Mesothelial cell of epicardium (in vitro differentiated cells): ENCODE measurements around the gene RNF212B. TPM values are rescaled to one million over a fixed set of nuclear protein-coding genes. Genes with fewer than 3 reads are reported as not detected.
"Not testable (repeated sequence)": the region's sequence is repeated elsewhere in the genome, so short reads cannot be mapped to it uniquely, and the experiment has no call there.

ENCODE experiments used
- DNase-seq, 2 experiments: peaks; one replicate each; pipeline ENCODE4 v3.0.0; 2021; ENCODE audit warnings: low spot score in 2 of 2; ENCODE audit not compliant: unreplicated experiment in 2 of 2
- H3K27ac Mint-ChIP-seq: 2 replicates; pipeline ENCODE4 v1.8.0; 2021; ENCODE audit warnings: mixed read lengths
- H3K27me3 Mint-ChIP-seq: 2 replicates; pipeline ENCODE4 v1.8.0; 2021; ENCODE audit warnings: low read depth, mixed read lengths
- H3K36me3 Mint-ChIP-seq: 2 replicates; pipeline ENCODE4 v1.8.0; 2021; ENCODE audit warnings: mixed read lengths
- H3K4me1 Mint-ChIP-seq: 2 replicates; pipeline ENCODE4 v1.8.0; 2021; ENCODE audit warnings: mixed read lengths
- H3K4me3 Mint-ChIP-seq: 2 replicates; pipeline ENCODE4 v1.8.0; 2021; ENCODE audit warnings: mild to moderate bottlenecking, moderate library complexity, mixed read lengths
- H3K9me3 Mint-ChIP-seq: 2 replicates; pipeline ENCODE4 v1.8.0; 2021; ENCODE audit warnings: mixed read lengths
- CTCF ChIP-seq: fragments of 200-600 bp; sonication (generic); IDR thresholded peaks from one replicate; pipeline ENCODE4 v1.5.0; 2021; ENCODE audit warnings: antibody characterized with exemption; ENCODE audit not compliant: unreplicated experiment
- total RNA-seq: library from RNA; stranded (reverse); gene quantifications from 3 replicates; pipeline ENCODE4 v1.2.1, GENCODE V29; 2021

Gene RNF212B
- total RNA-seq, 1 donor from 2014 or later: not detected

- TF ChIP-seq CTCF: no peak
- DNase-seq: no peak
- H3K4me1 Mint-ChIP-seq: no peaks in the 10 kb centered on the region
- peaks cover 2% of the 10 kb centered on the region for H3K36me3 Mint-ChIP-seq
- no peak overlapping the region for H3K27ac Mint-ChIP-seq
- H3K9me3 Mint-ChIP-seq: peaks cover 3% of the 10 kb centered on the region
- peaks cover 2% of the 10 kb centered on the region for H3K27me3 Mint-ChIP-seq
- H3K4me3 Mint-ChIP-seq: no peak overlapping the region
Observed at GRCh38 chr14:23269193-23269592, 31.5 kb downstream of the RNF212B start.

DNA sequence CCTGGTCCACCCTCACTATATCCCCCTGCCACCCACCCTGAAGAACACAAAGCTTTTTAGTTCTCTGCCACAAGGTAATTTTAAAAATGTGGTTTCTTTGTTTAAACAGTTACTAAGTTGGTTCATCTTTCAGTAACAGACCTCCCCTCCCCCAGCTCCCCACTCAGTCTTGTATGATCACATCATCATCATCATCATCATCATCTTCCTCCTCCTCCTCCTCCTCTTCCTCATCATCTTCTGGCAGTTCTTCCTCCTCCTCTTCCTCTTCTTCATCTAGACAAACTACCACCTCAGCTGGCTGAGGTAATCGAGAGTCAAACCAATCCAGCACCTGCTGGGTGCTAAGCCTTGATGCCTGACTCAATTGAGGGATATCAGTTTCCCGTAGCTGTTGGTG, 37.7 kb downstream of the RNF212B start:
- no peaks in the 10 kb centered on the region for H3K4me1 Mint-ChIP-seq
- H3K4me3 Mint-ChIP-seq: no peak overlapping the region
- peaks cover 3% of the 10 kb centered on the region for H3K9me3 Mint-ChIP-seq
- no peak overlapping the region for H3K27ac Mint-ChIP-seq
- H3K27me3 Mint-ChIP-seq: no peaks in the 10 kb centered on the region
- DNase-seq: no peak
- TF ChIP-seq CTCF: no peak
- peaks cover 28% of the 10 kb centered on the region for H3K36me3 Mint-ChIP-seq

GRCh38 chr14:23277189-23277588, 39.5 kb downstream of the RNF212B start:
- Mint-ChIP-seq H3K4me1 (no peaks in the 10 kb centered on the region), H3K27ac (no peak overlapping the region), H3K36me3 (peaks cover 26% of the 10 kb centered on the region), H3K4me3 (no peak overlapping the region), H3K27me3 (no peaks in the 10 kb centered on the region), H3K9me3 (no peaks in the 10 kb centered on the region)
- no peak for DNase-seq
- no peak for TF ChIP-seq CTCF

GRCh38 chr14:23277928-23278327, 40.2 kb downstream of the RNF212B start:
- H3K4me3 Mint-ChIP-seq, H3K9me3 Mint-ChIP-seq, DNase-seq, H3K27ac Mint-ChIP-seq, H3K27me3 Mint-ChIP-seq, H3K4me1 Mint-ChIP-seq: not testable (repeated sequence)
- H3K36me3 Mint-ChIP-seq: peaks cover 26% of the 10 kb centered on the region

GRCh38 chr14:23281247-23281646, 43.5 kb downstream of the RNF212B start:
- no peak for DNase-seq
- H3K36me3 Mint-ChIP-seq: peaks cover 10% of the 10 kb centered on the region
- H3K4me1 Mint-ChIP-seq: peaks cover 16% of the 10 kb centered on the region
- H3K4me3 Mint-ChIP-seq: no peak overlapping the region
- H3K9me3 Mint-ChIP-seq: no peaks in the 10 kb centered on the region
- no peak for TF ChIP-seq CTCF
- H3K27me3 Mint-ChIP-seq: no peaks in the 10 kb centered on the region
- H3K27ac Mint-ChIP-seq: no peak overlapping the region

GRCh38 chr14:23284654-23285529, 47.2 kb downstream of the RNF212B start:
- H3K9me3 Mint-ChIP-seq: no peaks in the 10 kb centered on the region
- peak overlapping the region; percentile 96 for H3K4me3 Mint-ChIP-seq
- peaks cover 22% of the 10 kb centered on the region for H3K4me1 Mint-ChIP-seq
- TF ChIP-seq CTCF: no peak
- peak overlapping the region; percentile 94 for H3K27ac Mint-ChIP-seq
- DNase-seq: no peak
- H3K27me3 Mint-ChIP-seq: peaks cover 2% of the 10 kb centered on the region
- H3K36me3 Mint-ChIP-seq: no peaks in the 10 kb centered on the region
